NCI-H2081 treated with DMSO at 0.1 percent for 48 hours (cell line): ENCODE measurements around the gene ATP5F1E.

Experiments
- DNase-seq: peaks from one replicate; lab custom pipeline; 2025; lab: John Stamatoyannopoulos, UW

The ATP5F1E gene

DNA sequence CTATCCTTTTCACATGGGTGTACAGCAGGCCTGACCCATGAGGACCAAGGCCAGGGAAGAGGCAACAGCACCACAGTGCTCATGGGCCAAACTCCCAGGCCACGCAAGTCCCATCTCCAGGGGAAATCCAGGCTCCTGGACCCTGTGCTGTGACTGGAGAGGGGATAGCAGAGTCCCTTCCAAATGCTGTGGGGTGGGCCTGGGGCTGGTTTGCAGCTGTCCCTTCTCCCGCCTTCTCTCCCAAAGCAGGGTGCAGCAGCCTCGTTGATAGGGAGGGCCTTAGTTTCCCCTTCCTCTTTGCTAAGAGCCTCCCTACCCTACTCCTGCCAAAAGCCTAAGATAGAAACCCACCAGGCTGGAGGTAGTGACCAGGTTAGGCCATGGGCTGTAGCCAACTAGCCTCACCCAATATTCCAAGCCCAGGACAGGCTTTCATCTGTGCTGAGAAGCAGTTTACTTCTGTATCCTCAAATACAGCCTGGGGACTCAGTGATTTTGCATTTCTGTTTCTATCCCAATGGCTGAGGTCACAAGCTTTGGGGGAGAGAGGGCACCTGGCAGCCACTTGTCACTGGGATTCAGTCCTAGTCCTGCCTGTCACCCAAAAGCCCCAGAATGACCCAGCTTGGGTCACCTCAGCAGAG is 26.5 kb downstream of the ATP5F1E start:
- no peak for DNase-seq

DNA sequence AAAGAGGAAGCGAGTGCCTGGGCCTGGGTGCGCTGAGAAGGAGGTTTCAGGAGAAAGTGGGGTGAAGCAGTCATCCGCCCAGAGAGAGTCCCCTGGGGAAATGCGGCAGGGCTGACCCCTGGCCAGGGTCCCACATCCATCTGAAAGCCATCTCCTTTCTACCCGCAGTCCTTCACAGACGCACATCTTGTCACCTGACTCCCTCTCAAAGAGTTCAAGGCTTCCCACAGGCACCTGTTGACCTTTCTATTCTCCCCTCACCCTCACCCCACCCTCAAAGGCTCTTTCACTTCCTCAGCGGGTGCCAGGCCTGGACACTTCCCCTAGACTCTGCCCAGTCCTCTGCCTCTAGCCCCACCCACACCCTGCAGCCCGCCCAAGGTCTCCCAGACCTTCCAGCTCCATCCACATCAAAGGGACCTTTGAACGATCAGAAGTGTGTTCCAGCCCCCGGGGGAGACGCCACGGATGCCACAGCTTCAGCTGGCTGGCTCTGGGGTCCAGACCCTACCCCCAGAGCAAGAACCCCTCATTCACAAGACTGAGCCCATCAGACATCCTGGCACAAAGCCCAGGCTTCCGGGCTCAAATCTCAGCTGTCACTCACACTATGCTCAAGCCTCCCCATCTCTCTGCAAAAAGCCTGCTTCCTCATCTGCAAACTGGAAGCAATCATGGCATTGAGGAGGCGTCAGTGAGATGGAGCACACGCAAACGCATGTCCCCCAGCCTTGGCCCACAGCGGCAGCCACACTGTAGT is 27.2 kb downstream of the ATP5F1E start:
- DNase-seq = no peak

DNA sequence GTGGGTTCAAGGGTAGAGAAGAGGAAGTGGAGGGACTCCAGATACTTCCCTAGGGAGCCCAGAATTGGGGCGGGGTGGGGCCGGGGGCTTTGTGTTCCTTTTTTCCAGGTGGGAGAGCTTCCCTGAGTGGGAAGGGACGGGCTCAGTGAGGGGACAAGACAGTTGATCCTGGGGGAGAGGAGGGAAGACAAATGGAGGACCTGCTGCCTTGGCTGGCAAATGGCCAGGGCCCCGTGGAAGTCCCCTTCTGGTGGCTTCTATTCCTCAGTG is 27.7 kb downstream of the ATP5F1E start:
- no peak for DNase-seq

DNA sequence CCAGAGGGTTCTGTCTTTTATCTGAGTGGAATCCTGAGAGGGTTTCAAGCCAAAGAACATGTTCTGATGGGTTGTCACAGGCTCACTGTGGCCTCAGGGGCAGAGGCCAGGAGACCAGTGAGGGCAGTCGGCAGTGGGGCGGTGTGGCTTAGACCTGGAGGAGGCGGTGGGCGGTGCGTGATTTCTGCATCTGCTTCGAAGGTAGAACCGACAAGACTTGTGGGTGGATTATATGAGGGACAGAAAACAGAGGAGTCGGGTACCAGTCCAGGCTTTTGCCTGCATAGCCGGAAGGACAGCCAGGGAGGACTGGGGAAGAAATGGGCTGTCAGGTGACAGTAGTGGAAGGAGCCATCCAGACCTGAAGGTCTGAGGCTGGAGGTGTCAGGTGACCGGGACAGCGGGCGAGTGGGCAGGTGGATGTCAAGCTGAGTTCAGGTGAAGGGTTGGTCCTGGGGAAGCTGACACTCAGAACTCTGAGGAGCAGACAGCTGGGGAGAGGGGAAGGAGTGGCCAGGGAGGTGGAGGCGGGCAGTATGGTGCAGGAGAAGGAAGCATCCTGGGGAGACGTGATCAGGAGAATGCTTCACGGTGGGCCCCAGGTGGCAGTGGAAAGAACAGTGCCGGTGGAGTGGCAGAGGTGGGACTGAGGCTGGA is 28.2 kb downstream of the ATP5F1E start:
- no peak for DNase-seq

- no peak for DNase-seq
Measured at GRCh38 chr20:59002874-59003399, 29.2 kb downstream of the ATP5F1E start.

- no peak for DNase-seq
Measured at GRCh38 chr20:59002388-59002787, 29.7 kb downstream of the ATP5F1E start.

DNA sequence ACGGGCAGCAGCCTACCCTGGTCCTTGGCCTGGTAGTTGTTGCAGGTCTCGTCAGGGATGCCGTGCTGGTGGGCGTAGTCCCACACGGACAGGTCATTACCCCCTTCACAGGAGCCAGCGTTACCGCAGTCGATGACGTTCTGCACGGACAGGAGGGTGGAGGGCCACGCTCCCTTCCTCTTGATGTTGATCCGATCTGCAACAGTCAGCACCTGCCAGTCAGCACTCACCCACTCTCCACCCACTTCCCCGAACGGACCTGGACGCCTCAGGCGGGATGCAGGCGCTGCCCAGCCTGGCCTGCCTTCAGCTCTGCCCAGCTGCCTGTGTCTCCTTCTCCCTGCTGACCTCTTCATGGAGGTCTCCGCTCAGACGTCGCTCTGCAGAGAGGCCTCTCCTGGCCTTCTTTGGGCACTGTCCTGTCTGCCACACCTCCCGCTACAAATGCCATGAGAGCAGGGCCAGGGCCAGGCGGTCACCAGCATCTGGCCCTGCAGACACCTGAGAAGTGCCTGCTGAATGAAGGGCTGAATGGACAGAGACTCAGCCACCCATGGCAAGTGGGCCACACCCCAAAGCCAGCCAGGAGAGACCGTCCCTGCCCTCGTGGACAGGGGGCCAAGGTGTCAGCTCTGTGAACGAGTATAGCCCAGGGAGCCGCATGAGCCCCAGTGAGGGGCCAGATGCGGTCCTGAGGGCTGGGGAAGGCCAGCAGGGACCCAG is 30.5 kb downstream of the ATP5F1E start:
- no peak for DNase-seq

- no peak for DNase-seq
Measured at GRCh38 chr20:59001068-59001448, 31.1 kb downstream of the ATP5F1E start.

DNA sequence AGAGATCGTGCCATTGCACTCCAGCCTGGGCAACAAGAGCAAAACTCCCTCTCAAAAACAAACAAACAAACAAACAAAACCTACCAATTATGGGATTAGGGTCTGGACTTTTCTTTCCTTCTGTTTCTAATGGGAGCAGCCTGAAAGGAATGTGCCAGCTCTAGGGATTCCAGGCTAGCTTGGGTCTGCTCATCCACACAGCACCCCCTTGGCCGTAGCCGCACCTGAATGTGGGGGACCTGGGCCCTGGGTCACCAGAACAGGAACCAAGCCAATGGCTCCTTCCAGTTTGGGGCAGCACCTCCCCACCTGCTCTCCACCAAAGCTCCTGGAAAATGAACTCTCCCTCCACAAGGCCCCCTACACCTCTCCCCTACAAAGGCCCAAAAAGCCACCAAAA is 31.8 kb downstream of the ATP5F1E start:
- DNase-seq = no peak

GRCh38 chr20:58998656-58999055 is 33.5 kb downstream of the ATP5F1E start:
- DNase-seq = no peak

DNA sequence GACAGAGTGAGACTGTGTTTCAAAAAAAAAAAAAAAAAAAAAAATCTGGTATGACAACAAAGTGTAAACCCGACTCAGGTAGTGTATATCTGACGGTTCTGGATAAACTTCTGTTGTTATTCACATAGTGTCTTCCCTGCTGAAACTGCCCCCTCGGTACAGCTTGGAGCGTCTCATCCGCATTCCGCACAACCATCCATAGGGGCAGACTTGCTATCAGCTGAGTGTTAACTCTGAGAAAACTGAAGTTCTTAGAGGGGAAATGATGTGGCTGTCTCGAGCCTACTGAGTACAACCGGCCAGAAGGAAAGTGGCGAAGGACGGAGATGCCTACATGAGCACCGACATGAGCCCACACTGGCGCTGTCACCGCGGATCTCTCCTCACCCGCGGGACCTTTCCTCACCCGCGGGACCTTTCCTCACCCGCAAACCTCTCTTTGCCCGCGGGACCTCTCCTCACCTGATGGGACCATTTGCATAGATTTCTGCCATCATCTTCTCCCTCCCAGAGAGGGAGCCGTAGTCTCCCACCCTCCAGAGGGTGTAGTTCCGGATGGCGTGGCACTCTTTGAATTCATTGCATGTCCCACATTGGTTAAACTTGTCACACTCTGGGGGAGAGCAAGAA is 34.9 kb downstream of the ATP5F1E start:
- no peak for DNase-seq

DNA sequence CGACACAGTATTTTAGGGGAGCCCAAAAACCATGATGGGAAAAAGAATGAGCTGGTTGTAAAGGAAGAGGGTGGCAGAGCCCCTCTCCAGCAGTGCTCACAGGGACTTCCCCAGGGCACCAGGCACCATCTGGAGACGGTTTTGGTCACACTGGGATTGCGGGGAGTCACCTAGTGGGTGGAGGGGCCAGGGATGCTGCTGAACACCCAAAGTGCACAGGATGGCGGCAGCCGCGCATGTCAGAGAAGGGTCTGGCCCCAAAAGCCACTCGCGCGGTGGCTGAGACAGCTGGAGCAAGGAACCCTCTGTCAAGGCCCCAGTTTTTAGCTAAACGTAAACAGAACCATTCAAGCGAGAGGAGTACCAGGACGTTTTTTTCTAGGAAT is 35.9 kb downstream of the ATP5F1E start:
- no peak for DNase-seq

DNA sequence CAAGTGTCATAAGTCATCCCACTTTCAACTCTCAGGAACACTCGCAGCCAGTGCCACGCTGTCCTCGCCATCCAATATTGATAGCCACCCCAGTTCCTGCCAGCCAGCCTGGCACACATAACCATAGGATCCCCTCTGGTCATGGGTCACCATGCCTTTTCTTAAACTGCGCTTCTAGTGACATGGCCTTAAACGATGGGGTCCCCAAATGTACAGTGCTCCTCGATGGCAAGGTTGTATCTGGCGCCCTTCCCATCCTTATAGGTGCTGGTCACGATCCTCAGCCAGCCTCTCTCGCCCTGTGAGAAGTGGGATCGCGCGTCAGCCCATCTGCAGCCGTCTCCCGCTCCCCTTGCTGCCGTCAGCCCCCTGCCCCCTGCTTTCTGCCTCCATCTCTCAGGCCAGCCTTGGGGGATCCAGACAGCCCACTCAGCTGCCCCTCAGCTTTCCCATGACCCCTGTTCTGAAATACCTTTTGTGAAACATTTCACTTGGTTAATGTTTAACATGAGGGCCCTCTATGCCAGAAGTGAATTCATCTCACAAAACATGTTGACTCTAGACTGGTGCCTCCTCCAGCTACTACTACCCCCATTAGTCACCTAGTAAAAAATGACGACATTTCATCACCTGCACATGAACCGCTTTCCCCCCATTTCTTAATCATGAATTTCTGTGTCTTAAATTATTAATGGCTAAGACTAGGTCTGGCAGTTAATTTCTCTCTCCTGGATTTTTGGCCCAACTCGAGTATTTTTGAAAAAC is 36.5 kb downstream of the ATP5F1E start:
- DNase-seq = no peak

DNA sequence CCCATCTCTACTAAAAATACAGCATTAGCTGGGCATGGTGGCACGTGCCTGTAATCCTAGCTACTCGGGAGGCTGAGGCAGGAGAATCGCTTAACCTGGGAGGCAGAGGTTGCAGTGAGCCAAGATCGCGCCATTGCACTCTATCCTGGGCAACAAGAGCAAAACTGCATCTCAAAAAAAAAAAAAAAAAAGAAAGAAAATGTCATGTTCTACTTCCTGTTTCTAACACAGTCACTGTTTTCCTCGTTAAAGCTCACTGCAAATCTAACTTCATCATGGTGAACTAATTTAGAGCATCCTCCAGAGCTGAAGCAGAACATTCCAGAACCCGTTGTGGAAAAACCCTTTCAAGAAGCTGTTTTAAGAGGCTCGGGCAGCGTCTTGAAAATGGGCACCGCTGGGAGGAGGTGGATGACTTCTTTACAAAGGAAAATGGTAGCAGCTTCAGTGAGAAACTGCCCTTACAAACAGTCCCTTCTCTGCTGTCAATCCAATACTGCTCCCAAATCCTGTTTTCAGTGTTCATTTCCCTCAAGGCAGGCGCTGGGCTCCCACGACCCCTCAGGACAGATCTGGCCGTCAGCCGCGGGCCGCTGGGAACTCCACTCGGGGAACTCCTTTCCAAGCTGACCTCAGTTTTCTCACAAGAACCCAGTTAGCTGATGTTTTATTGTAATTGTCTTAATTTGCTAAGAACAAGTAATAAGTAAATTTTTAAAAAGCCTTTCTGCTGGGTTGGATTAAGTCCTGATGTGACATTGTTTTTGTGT is 37.6 kb downstream of the ATP5F1E start:
- no peak for DNase-seq

DNA sequence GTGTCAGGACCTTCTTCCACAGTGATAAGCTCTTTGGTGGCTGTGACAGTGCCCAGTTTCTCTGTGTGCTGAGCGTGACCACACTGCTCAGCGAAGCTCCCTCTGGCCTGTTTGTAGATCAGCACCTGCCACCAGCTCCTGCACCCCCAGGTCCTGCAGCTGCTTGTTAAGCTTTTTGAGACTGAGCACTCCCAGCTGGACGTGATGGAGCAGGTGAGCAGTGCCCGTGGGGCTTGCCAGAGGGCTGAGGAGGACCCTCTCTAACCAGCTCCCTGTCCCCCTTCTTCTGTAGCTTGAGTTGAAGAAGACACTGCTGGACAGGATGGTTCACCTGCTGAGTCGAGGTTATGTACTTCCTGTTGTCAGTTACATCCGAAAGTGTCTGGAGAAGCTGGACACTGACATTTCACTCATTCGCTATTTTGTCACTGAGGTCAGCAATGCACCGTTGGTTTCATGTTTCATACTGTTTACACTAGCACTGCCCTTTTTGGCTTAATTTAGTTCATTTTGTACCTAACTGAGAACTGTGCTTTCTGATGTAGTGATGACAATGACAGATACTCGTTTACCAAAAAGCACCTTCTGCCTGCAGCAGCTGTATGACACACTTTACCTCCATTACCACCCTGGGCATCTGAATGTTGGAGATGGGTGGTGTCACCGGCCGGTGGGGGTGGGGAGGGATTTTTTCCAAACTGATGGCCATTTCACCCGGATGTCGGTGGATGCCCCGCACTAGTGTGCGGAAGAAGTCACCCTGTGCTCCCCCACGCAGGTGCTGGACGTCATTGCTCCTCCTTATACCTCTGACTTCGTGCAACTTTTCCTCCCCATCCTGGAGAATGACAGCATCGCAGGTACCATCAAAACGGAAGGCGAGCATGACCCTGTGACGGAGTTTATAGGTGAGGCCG is 38.5 kb downstream of the ATP5F1E start:
- no peak for DNase-seq

DNA sequence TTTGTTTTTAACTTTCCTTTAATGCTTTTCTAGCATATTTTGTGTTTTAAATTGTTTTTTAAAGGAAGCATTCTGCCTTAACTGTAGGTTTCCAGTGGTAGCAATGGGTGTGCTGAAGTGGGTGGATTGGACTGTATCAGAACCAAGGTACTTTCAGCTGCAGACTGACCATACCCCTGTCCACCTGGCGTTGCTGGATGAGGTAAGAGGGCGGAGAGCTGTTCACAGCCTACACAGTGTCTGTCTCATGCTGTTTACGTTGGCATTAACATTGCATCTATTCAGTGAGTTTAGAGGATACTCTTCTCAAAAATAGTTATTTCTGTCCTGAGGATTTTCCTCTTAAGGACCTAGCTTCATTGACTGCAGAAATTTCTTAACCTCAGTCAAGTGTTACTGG is 39.2 kb downstream of the ATP5F1E start:
- no peak for DNase-seq

DNA sequence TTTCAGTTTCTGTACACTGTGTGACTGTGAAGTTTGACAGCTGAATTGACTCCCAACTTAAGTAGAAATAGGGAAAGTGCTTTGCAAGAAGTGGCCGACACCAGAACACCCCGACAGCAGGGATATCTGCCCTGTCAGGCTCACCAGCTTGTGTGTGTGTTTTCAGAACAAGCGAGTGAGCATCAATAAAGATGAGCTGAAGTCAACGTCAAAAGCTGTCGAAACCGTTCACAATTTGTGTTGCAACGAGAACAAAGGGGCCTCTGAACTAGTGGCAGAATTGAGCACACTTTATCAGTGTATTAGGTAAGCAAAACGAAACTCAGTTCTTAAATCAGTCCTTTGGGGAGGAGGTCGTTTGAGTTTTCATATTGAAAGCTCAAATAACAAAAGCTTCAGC is 40.4 kb downstream of the ATP5F1E start:
- no peak for DNase-seq

GRCh38 chr20:58990651-58991445 is 41.3 kb downstream of the ATP5F1E start:
- DNase-seq = no peak

GRCh38 chr20:58989196-58989595 is 42.9 kb downstream of the ATP5F1E start:
- DNase-seq = no peak
